NCI-H2227 (cell line): ENCODE measurements around the gene LAMC2.
"Not testable (repeated sequence)": the region's sequence is repeated elsewhere in the genome, so short reads cannot be mapped to it uniquely, and the experiment has no call there.

Experiments
- DNase-seq: peaks from one replicate; lab custom pipeline; 2025; ENCODE audit not compliant: unreplicated experiment; lab: John Stamatoyannopoulos, UW

Gene LAMC2

GRCh38 chr1:183185941-183186490, at the start of gene LAMC2:
LAMC2 (plus strand) TSS chr1:183186264; CDS start chr1:183186353, 89 bp downstream.
- peak; percentile 66 for DNase-seq

GRCh38 chr1:183137782-183138181, 48.3 kb upstream of the LAMC2 start:
- DNase-seq = no peak

DNA sequence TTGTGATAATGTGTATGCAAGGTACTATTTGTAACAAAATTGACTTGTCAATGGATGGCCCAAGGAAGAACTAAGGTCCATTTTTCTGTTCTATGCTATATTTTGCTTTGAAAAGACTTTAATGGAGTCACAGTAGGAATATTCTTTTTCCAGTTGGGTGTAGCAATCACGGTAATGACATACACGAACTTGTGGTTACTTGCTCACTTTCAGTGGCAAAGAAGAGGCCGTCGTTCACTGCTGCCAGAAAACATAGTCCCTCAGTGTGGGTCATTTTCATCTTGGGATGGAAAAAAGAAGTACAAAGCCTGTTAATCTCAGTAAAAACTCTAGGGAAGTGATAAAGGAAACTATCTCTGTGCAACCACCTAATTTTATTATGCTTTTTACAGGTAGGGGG, 47.8 kb upstream of the LAMC2 start:
- DNase-seq = no peak

DNA sequence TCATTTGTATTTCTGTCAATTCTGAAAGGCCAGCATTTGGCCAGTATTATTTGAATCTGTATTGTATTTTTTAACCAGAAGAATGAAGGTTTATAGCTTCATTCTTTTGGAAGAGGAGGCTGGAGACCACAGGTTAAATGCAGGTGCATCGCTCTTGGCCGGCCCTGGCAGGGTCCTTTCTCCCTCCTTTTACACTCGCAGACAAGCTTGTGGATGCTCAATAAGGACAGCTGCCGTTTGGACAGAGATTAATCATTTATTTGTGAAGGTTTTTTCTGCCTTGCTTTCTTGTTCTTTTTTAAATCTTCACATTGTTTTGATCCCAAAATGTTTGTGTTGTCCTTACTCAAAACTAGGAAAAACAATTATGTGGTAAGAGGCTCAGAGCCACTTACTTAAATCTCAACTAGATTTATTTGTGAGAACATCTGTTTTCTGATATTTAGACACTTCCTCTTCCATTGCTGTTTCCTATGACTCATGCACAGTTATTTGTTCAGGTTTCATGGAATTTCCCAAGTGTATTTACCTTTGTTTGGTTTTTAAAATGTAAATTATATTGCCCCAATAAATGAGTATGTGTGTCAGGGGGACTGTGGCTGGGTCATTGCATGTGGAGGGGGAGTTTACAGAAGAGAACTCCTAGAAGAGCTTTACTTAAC, 46.7 kb upstream of the LAMC2 start:
- no peak for DNase-seq

DNA sequence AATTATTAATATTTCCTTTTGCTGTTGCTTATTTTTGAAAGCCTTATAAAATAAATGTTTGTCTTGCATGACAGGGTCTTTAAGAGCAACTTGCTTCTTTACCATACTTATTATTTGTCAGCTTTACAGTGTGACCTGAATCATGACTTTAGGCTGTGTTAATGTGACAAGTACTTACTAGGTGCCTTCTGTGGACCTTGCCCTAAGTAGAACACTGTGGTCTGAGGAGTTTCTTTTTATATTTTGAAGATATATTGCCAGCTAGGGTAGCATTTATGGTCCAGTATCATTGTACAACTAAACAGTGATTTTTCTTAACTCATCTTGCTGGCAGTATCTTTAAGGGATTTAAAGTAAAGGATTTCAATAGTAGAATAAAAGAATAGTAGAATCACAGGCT, 45.4 kb upstream of the LAMC2 start:
- no peak for DNase-seq

DNA sequence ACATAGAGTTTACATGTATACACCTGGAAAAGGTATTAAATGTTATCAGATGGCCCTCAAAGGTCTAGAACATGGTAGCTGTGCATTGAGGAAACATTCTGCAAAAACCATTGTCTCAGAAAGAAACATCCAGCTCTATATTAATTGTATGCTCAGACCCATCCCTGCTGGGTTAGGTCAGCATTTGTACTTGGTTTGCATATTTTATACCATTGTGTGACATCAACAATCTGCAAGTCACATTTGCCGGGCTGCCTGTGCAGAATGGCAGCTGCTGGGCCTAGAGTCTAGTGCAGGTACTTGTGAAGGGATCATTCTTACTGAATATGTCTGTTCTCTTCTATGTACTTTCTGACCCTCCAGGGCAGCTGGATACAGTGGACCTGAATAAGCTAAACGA, 43.9 kb upstream of the LAMC2 start:
- DNase-seq = no peak

- DNase-seq = no peak
Observed at GRCh38 chr1:183143576-183144315, 42.3 kb upstream of the LAMC2 start.

DNA sequence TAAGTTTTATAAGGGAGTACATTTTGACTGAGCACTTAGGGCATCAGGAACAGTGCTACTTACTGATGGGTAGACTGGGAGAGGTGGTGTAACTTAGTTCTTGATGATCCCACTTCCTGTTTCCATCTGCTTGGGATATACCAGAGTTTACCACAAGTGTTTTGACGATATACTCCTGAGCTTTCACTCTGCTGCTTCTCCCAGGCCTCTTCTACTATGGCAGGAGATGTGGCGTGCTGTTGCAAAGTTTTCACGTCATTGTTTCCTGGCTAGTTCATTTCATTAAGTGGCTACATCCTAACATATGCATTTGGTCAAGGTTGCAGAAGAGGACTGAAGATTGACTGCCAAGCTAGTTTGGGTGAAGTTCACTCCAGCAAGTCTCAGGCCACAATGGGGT, 41.3 kb upstream of the LAMC2 start:
- DNase-seq = no peak

- DNase-seq = no peak
Observed at GRCh38 chr1:183147735-183148134, 38.3 kb upstream of the LAMC2 start.

DNA sequence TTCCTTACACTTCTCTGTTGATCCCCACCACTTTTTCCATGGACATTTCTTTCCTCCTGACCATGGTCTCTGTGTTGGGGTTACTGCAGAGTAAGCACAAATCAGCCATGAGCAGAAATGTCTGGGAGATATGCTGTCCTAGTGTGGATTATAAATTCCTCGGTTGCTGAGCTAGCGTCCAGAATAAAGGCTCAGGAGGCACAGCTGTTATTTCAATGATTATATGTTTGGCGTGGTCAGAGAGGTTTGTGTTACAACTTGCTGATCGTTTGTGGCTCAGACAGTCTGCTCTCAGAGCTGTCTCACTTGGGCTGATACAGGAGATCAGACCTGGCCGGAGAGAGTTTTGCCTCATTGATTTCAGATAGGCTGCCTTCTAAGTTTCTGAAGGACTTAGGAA, 37.5 kb upstream of the LAMC2 start:
- DNase-seq = peak; percentile 54

DNA sequence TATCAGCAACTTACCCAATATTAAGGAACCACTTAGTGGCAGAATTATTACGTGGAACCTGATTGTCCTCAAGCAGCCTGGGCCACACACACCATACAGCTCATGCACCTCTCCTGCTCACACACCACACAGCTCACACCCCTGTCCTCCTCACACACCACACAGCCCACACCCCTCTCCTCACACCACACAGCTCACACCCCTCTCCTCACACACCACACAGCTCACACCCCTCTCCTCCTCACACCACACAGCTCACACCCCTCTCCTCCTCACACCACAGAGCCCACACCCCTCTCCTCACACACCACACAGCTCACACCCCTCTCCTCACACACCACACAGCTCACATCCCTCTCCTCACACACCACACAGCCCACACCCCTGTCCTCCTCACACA, 36.8 kb upstream of the LAMC2 start:
- DNase-seq = no peak

DNA sequence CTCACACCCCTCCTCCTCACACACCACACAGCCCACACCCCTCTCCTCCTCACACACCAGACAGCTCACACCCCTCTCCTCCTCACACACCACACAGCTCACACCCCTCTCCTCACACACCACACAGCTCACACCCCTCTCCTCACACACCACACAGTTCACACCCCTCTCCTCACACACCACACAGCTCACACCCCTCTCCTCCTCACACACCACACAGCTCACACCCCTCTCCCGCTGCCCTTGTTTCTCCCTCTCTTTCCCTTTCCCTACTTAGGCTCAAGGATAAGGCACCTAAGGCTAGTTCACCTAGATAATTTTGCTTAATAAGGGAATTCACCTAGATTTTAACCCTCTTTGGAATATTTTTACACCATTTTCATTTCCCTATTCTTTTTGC, 36.0 kb upstream of the LAMC2 start:
- not testable (repeated sequence) for DNase-seq

DNA sequence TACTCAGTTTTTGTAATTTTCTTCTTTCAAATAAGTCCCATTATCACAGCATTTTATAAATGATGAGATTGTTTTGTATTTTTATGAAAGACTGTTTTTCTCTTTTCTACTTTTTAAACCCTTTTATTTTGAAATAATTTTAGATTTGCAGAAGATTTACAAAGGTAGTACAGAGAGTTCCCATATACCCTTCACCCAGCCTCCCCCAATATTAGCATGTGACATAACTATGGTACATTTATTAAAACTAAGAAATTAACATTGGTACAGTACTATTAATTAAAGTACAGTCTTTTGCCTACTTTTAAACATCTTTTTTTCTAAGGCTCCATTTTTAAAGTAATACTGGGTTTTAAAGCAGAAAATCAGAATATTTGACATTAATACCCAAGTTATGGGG, 35.6 kb upstream of the LAMC2 start:
- no peak for DNase-seq

- no peak for DNase-seq
Observed at GRCh38 chr1:183152180-183152579, 33.9 kb upstream of the LAMC2 start.

DNA sequence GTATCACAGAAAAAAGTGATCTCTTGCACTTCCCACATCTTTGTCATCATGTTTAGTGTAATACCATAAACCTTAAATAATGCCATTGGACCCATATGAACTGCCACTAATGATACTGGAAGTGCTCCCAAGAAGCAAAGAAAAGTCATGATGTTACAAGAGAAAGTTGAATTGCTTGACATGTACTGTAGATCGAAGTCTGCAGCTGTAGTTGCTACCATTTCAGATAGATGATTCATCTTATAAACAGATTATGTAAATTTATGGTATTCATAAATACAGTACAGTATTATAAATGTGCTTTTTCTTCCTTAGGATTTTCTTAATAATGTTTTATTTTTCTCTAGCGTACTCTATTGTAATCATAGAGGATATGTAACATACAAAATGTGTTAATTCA, 30.1 kb upstream of the LAMC2 start:
- DNase-seq = no peak

- DNase-seq = no peak
Observed at GRCh38 chr1:183159960-183160359, 26.1 kb upstream of the LAMC2 start.

DNA sequence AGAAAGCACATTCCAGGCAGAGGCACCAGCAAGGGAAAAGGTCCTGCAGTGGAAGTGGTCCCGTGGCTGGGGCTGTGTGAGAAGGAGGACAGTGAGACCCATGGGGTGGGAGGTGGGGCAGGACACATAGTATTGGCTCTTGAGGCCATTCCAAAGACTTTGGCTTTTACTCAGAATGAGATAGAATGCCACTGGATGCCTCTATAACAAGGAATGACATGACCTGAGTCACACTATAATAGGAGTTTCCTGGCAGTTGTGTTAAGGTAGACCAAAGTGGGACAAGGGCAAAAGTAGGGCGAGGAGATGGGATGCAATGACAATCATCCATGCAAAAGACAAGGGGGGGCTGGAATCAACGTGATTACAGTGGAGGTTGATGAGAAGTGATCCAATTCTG, 24.7 kb upstream of the LAMC2 start:
- DNase-seq = no peak

DNA sequence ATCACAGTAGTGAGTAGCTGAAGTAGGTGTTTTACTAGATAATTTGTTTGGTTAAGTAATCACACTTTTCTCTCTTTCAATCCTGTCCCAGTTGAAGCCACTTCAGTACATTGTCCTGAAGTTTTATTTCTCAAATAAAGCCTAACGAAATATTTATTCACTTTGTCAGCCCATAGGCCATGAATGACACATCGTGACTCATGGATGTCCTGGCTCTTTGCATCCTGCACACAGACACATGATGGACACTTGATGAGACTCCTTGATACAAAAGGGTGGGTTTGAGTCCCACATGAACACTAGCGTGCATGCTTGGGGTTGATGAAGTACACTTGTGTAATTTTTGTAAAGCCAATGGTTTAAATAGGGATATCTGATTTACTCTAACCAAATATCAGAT, 22.7 kb upstream of the LAMC2 start:
- no peak for DNase-seq

DNA sequence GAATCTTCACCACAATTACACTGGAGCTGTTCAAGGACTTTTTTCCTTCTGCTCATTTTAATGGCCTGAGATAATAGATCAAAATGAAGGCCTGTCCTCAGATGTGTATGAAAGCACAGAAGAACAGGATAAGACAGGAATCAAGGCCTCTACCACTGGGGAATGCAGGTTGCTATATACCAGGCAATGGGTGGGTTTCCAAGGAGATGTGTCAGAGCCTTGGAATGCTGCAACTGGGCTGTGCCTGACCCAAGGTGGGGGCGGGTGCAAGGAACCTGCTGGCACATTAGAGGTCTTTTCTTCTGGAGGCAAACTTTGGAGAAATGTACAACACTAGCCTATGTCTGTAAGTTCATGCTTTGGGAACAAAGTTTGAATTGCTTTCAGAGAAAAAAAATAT, 21.7 kb upstream of the LAMC2 start:
- DNase-seq = no peak

DNA sequence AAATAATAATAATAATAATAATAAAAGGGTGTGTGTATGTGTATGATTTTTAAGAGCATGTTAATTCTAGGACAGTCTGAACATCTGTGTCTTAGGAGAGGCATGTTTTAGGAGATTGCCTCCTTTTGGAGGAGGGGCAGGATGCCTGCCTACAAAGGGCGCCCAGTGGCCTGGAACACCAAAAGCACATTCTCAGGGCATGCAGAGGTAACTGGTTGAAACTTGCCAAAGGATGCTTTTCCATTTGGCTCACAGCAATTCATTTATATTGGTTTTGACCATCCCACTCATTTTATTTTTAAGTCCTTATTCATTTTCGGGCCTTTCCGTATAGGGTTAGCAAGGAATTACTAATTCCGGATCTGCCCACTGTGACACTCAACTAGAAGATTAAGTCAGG, 21.1 kb upstream of the LAMC2 start:
- no peak for DNase-seq

DNA sequence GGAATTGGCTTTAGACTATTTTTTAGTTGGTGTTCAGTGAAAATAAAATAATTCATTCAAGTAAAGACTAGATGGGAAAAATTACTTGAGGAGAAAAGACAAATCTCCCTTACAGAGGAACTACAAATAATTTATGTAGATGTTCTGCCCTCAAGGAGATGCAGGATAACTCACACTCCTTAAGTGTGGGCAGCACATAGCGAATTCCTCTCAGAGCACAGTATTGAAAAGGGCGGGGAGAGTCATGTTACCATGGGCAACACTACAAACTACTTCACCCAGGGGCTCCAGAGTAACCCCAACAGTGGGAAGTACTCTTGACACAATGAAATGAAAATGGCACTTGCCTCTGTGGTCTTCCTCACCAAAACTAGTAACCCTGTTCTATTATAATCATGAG, 20.6 kb upstream of the LAMC2 start:
- no peak for DNase-seq

- no peak for DNase-seq
Observed at GRCh38 chr1:183166454-183166853, 19.6 kb upstream of the LAMC2 start.

DNA sequence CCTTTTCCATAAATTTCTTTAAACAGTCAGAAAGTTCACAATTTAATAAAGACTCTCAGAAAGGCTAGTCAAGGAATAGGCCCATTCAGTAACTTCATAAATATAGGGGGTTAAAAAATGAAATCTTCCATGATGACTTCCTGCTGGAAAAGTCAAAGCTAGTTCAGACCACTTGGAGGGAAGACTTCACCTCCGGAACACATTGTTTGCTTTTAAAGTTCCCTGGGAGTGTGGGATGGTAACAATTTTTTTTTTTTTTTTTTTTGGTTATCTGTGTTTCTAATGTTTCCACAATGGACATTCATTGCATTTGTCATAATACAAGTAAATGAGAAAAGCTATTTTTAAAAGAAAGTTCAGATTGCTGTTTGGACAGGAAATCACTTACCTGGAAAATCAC, 18.4 kb upstream of the LAMC2 start:
- DNase-seq = no peak
